Skeletal muscle satellite cell (primary cell): ENCODE data around the gene SHROOM3.
A peak's percentile ranks its signal among the peaks of the same experiment; 100 is the strongest.

Source experiments
- H3K27me3 ChIP-seq: 2 replicates; pipeline ENCODE4 v1.7.0; 2013; ENCODE audit warnings: low read length; ENCODE audit not compliant: control insufficient read depth, insufficient read depth
- H3K36me3 ChIP-seq: 2 replicates; pipeline ENCODE4 v1.7.0; 2013; ENCODE audit warnings: mild to moderate bottlenecking, control low read depth, low read length; ENCODE audit not compliant: insufficient read depth
- H3K4me1 ChIP-seq: 2 replicates; pipeline ENCODE4 v1.7.0; 2013; ENCODE audit warnings: low read length; ENCODE audit not compliant: control insufficient read depth, insufficient read depth
- H3K4me2 ChIP-seq: 2 replicates; pipeline ENCODE4 v1.7.0; 2013; ENCODE audit warnings: mild to moderate bottlenecking, low read length
- H3K4me3 ChIP-seq: 2 replicates; pipeline ENCODE4 v1.7.0; 2013; ENCODE audit warnings: low read length
- H3K9ac ChIP-seq: 2 replicates; pipeline ENCODE4 v1.7.0; 2013; ENCODE audit warnings: mild to moderate bottlenecking, low read depth, low read length, moderate library complexity
- H3K9me3 ChIP-seq: replicated peaks from 2 replicates; pipeline ENCODE4 v1.7.0; 2013; ENCODE audit warnings: mild to moderate bottlenecking, control low read depth, low read length

SHROOM3 gene

GRCh38 chr4:76562161-76562560 is 127.1 kb downstream of the SHROOM3 start:
- Histone ChIP-seq H3K4me1 (peaks cover 25% of the 10 kb centered on the region), H3K36me3 (no peaks in the 10 kb centered on the region), H3K9me3 (no peaks in the 10 kb centered on the region), H3K4me3 (peak overlapping the region; percentile 15), H3K9ac (peak overlapping the region; percentile 49), H3K4me2 (peak overlapping the region; percentile 68), H3K27me3 (no peaks in the 10 kb centered on the region)

GRCh38 chr4:76562836-76563453 is 127.9 kb downstream of the SHROOM3 start:
- H3K9ac ChIP-seq: peak overlapping the region; percentile 49
- no peaks in the 10 kb centered on the region for H3K9me3 ChIP-seq
- peaks cover 25% of the 10 kb centered on the region for H3K4me1 ChIP-seq
- no peaks in the 10 kb centered on the region for H3K27me3 ChIP-seq
- no peaks in the 10 kb centered on the region for H3K36me3 ChIP-seq
- H3K4me3 ChIP-seq: no peak overlapping the region
- no peak overlapping the region for H3K4me2 ChIP-seq

- Histone ChIP-seq H3K4me1 (peaks cover 25% of the 10 kb centered on the region), H3K36me3 (no peaks in the 10 kb centered on the region), H3K9ac (no peak overlapping the region), H3K4me3 (no peak overlapping the region), H3K9me3 (no peaks in the 10 kb centered on the region), H3K4me2 (no peak overlapping the region), H3K27me3 (no peaks in the 10 kb centered on the region)
These were observed 128.6 kb downstream of the SHROOM3 start for GRCh38 chr4:76563454-76564122.

GRCh38 chr4:76564123-76564915 is 129.3 kb downstream of the SHROOM3 start:
- H3K9ac ChIP-seq: no peak overlapping the region
- no peaks in the 10 kb centered on the region for H3K27me3 ChIP-seq
- H3K4me3 ChIP-seq: no peak overlapping the region
- H3K36me3 ChIP-seq: no peaks in the 10 kb centered on the region
- no peak overlapping the region for H3K4me2 ChIP-seq
- H3K9me3 ChIP-seq: no peaks in the 10 kb centered on the region
- peaks cover 25% of the 10 kb centered on the region for H3K4me1 ChIP-seq

- H3K9ac ChIP-seq: no peak overlapping the region
- no peaks in the 10 kb centered on the region for H3K36me3 ChIP-seq
- H3K27me3 ChIP-seq: no peaks in the 10 kb centered on the region
- no peak overlapping the region for H3K4me2 ChIP-seq
- no peaks in the 10 kb centered on the region for H3K9me3 ChIP-seq
- H3K4me3 ChIP-seq: no peak overlapping the region
- H3K4me1 ChIP-seq: peaks cover 27% of the 10 kb centered on the region
These were observed 133.2 kb downstream of the SHROOM3 start for GRCh38 chr4:76568262-76568661.

- H3K4me3 ChIP-seq: no peak overlapping the region
- no peaks in the 10 kb centered on the region for H3K27me3 ChIP-seq
- H3K9me3 ChIP-seq: no peaks in the 10 kb centered on the region
These were observed 134.2 kb downstream of the SHROOM3 start for GRCh38 chr4:76569225-76569624.

GRCh38 chr4:76569706-76570105 is 134.7 kb downstream of the SHROOM3 start:
- H3K9ac ChIP-seq: no peak overlapping the region
- no peak overlapping the region for H3K4me3 ChIP-seq
- no peak overlapping the region for H3K4me2 ChIP-seq
- peaks cover 17% of the 10 kb centered on the region for H3K4me1 ChIP-seq
- no peaks in the 10 kb centered on the region for H3K9me3 ChIP-seq
- H3K27me3 ChIP-seq: no peaks in the 10 kb centered on the region
- no peaks in the 10 kb centered on the region for H3K36me3 ChIP-seq

More at GRCh38 chr4:76569225-76569624, 134.2 kb downstream of the SHROOM3 start:
- H3K4me1 ChIP-seq: peaks cover 18% of the 10 kb centered on the region
- H3K4me2 ChIP-seq: no peak overlapping the region
- no peak overlapping the region for H3K9ac ChIP-seq
- H3K36me3 ChIP-seq: no peaks in the 10 kb centered on the region

- peak overlapping the region; percentile 29 for H3K4me2 ChIP-seq
- H3K9ac ChIP-seq: no peak overlapping the region
- no peaks in the 10 kb centered on the region for H3K9me3 ChIP-seq
- no peaks in the 10 kb centered on the region for H3K36me3 ChIP-seq
- no peaks in the 10 kb centered on the region for H3K27me3 ChIP-seq
- H3K4me3 ChIP-seq: no peak overlapping the region
- peaks cover 17% of the 10 kb centered on the region for H3K4me1 ChIP-seq
These were observed 135.3 kb downstream of the SHROOM3 start for GRCh38 chr4:76570141-76570973.

GRCh38 chr4:76571274-76571673 is 136.2 kb downstream of the SHROOM3 start:
- H3K36me3 ChIP-seq: no peaks in the 10 kb centered on the region
- H3K27me3 ChIP-seq: no peaks in the 10 kb centered on the region
- no peaks in the 10 kb centered on the region for H3K9me3 ChIP-seq
- no peak overlapping the region for H3K4me2 ChIP-seq
- no peak overlapping the region for H3K9ac ChIP-seq
- H3K4me3 ChIP-seq: no peak overlapping the region
- peaks cover 17% of the 10 kb centered on the region for H3K4me1 ChIP-seq

GRCh38 chr4:76572224-76572623 is 137.2 kb downstream of the SHROOM3 start:
- no peak overlapping the region for H3K9ac ChIP-seq

GRCh38 chr4:76576824-76577223 is 141.8 kb downstream of the SHROOM3 start:
- H3K36me3 ChIP-seq: no peaks in the 10 kb centered on the region
- no peaks in the 10 kb centered on the region for H3K27me3 ChIP-seq
- H3K9ac ChIP-seq: no peak overlapping the region
- no peak overlapping the region for H3K4me2 ChIP-seq
- H3K4me1 ChIP-seq: no peaks in the 10 kb centered on the region
- H3K9me3 ChIP-seq: no peaks in the 10 kb centered on the region
- no peak overlapping the region for H3K4me3 ChIP-seq

More at GRCh38 chr4:76572224-76572623, 137.2 kb downstream of the SHROOM3 start:
- no peaks in the 10 kb centered on the region for H3K27me3 ChIP-seq
- no peak overlapping the region for H3K4me2 ChIP-seq
- peaks cover 17% of the 10 kb centered on the region for H3K4me1 ChIP-seq
- H3K9me3 ChIP-seq: no peaks in the 10 kb centered on the region
- H3K36me3 ChIP-seq: no peaks in the 10 kb centered on the region
- H3K4me3 ChIP-seq: no peak overlapping the region
